ENCODE measurements around the gene CTAGE9. TPM values are rescaled to one million over a fixed set of nuclear protein-coding genes. Genes with fewer than 3 reads are reported as not detected.
"Not testable (repeated sequence)": the region's sequence is repeated elsewhere in the genome, so short reads cannot be mapped to it uniquely, and the experiment has no call there.

The CTAGE9 gene
- not detected for total RNA-seq
- not detected for polyA plus RNA-seq
- long read RNA-seq, donor 1: 0 reads
- long read RNA-seq, donor 2: 0 reads

DNA sequence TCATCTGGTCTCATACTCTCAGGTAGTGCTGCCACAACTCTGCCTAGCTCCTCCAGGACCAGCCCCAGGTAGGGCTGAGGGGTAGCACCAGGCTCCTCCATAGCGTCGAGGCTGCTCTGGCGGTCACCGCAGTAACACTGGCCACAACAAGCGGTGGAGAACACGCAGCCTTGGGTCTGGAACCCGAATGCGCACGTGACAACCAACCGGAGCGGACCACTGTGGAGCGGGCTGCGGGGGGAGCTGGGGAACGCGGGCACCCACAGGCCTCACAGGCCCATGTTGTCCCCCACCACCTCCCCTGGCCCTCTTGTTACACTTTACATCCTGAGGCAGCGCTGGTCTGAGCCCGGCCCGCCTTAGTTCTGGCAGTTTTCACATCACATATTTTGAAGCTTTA lies at the start of gene CTAGE9:
Gene CTAGE9, minus strand, starts transcription at position 101 of the 400 bp plus-strand sequence. Its CDS starts 0 bp downstream, at position 101.
- H3K4me1 ChIP-seq; H3K9me3 ChIP-seq; intact Hi-C loops (cut with DNase I; ENCODE audit: low total_unique reads); H3K36me3 ChIP-seq; H3K27me3 ChIP-seq (replicated peaks in 1 of 7); DNase-seq; H3K27ac ChIP-seq; H3K4me3 ChIP-seq: not testable (repeated sequence)
- 88 to 100% (median 97%) methylated on average over 3 to 10 of the region's 18 CpGs for WGBS, 5 donors

- Histone ChIP-seq H3K27me3 (replicated peaks in 1 of 7) (no peaks in the 10 kb centered on the region), H3K4me3 (no peak overlapping the region), H3K36me3 (no peaks in the 10 kb centered on the region), H3K9me3 (no peaks in the 10 kb centered on the region), H3K27ac (no peak overlapping the region), H3K4me1 (no peaks in the 10 kb centered on the region)
- whole genome bisulfite sequencing, 5 donors: 82 to 95% (median 92%) methylated on average over 4 of the region's 4 CpGs
- TF ChIP-seq, protein P1, sequence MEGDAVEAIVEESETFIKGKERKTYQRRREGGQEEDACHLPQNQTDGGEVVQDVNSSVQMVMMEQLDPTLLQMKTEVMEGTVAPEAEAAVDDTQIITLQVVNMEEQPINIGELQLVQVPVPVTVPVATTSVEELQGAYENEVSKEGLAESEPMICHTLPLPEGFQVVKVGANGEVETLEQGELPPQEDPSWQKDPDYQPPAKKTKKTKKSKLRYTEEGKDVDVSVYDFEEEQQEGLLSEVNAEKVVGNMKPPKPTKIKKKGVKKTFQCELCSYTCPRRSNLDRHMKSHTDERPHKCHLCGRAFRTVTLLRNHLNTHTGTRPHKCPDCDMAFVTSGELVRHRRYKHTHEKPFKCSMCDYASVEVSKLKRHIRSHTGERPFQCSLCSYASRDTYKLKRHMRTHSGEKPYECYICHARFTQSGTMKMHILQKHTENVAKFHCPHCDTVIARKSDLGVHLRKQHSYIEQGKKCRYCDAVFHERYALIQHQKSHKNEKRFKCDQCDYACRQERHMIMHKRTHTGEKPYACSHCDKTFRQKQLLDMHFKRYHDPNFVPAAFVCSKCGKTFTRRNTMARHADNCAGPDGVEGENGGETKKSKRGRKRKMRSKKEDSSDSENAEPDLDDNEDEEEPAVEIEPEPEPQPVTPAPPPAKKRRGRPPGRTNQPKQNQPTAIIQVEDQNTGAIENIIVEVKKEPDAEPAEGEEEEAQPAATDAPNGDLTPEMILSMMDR (IDR thresholded peaks at IDR 0.05 in 8 of 11, conservative IDR thresholded peaks at IDR 0.05 in 3 of 11): no peak
- TF ChIP-seq POLR2A (IDR thresholded peaks at IDR 0.05) (no peak), POLR2AphosphoS5 (IDR thresholded peaks at IDR 0.05) (no peak)
- intact Hi-C loops (cut with DNase I; ENCODE audit: low total_unique reads): no loop called here
- no peak for DNase-seq
These were observed 48.1 kb upstream of the CTAGE9 start for GRCh38 chr6:131758920-131759319.

DNA sequence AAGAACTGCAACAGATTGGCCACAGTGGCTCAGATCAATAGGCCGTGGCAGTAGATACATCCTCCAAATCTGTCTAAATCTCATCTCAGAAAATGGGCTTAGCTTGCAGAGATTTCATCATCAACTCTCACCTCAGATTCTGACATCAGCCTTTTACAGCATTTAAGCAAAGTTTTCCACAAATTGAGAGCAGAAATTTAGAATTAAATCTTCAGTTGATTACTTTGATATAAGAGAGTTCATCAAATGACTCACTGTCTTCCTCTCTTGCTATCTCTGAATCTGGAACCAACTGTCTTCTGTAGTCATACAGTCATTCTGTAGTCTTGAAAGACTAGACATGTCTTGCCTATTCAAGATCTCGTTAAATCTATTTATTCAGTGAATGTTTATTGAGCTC lies 45.2 kb upstream of the CTAGE9 start:
- no peaks in the 10 kb centered on the region for H3K9me3 ChIP-seq
- TF ChIP-seq, protein P1 (IDR thresholded peaks at IDR 0.05 in 8 of 11, conservative IDR thresholded peaks at IDR 0.05 in 3 of 11): no peak
- TF ChIP-seq POLR2A (IDR thresholded peaks at IDR 0.05) (no peak), POLR2AphosphoS5 (IDR thresholded peaks at IDR 0.05) (no peak)

DNA sequence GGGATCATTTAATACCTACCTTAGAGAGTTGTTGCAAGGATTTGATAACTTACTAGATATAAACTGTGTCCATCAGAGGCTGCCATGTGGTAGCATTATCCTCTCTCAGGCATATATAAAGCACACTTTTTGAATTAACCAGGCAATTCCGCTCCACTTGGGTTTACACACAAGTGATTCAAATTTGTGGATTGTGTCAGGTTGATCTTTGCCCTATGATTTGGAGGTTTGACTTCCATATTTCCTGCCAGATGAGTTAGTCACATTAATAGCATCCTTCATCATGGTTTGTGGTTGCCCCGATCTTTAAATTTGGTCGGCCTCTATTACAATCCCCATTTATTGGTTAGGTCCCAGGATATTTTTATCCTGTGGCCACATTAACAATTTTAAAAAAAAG lies 44.8 kb upstream of the CTAGE9 start:
- H3K4me3 ChIP-seq: no peak overlapping the region
- DNase-seq: no peak
- intact Hi-C loops (cut with DNase I; ENCODE audit: low total_unique reads): no loop called here
- H3K4me1 ChIP-seq: no peaks in the 10 kb centered on the region
- no peaks in the 10 kb centered on the region for H3K36me3 ChIP-seq
- H3K9me3 ChIP-seq: no peaks in the 10 kb centered on the region
- H3K27me3 ChIP-seq (replicated peaks in 1 of 7): no peaks in the 10 kb centered on the region
- TF ChIP-seq POLR2AphosphoS5 (IDR thresholded peaks at IDR 0.05) (no peak), POLR2A (IDR thresholded peaks at IDR 0.05) (no peak)
- TF ChIP-seq, protein P1 (IDR thresholded peaks at IDR 0.05 in 8 of 11, conservative IDR thresholded peaks at IDR 0.05 in 3 of 11): no peak
- H3K27ac ChIP-seq: no peak overlapping the region
- WGBS, 5 donors: 90 to 97% (median 93%) methylated on average over 3 of the region's 3 CpGs

More for the DNA sequence above, 45.2 kb upstream of the CTAGE9 start:
- H3K4me3 ChIP-seq: no peak overlapping the region
- no peak for DNase-seq
- H3K4me1 ChIP-seq: no peaks in the 10 kb centered on the region
- H3K27me3 ChIP-seq (replicated peaks in 1 of 7): no peaks in the 10 kb centered on the region
- WGBS, 5 donors: 79 to 96% (median 83%) methylated on average over 2 of the region's 2 CpGs
- no peak overlapping the region for H3K27ac ChIP-seq
- no peaks in the 10 kb centered on the region for H3K36me3 ChIP-seq
- intact Hi-C loops (cut with DNase I; ENCODE audit: low total_unique reads): no loop called here
